Measurements from ENCODE around the gene TNFAIP2.
"Not testable (repeated sequence)": the region's sequence is repeated elsewhere in the genome, so short reads cannot be mapped to it uniquely, and the experiment has no call there.

Gene TNFAIP2

DNA sequence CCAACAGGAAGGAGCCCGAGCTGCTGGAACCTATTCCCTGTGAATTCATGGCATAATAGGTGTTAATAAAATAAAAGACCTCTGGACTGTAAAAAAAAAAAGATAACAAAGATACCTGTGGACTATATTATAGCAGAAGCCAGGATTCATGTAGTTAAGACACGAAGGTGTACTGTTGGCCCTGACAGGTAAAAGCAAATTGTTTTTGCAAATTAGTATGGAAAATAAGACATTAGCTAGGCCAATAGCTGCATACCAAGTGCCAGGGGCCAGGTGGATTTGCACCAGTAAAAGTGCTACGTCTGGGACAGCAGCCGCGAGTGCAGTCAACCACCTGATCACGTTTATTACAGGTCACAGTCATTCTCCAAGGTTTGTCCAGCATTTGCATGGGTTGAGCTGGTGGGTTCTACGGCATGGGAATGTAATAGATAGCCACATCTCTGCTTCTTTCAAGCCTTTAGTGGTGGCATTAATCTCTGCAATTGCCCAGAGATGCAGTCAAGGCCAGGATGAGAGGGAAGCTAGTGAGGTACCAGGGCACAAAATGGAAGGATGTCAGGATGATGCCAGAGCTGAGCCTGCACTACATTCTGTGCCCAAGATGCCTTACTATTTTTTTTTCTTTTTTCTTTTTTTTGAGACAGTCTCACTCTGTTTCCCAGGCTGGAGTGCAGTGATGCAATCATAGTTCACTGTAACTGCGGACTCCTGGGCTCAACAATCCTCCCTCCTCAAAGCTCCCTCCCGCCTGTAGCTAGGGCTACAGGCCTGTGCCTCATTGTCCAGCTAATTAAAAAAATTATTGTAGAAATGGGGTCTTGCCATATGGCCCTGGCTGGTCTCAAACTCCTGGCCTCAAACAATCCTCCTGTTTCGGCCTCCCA, 26.3 kb downstream of the TNFAIP2 start:
- no peak overlapping the region for H3K4me3 ChIP-seq (ENCODE audit: control insufficient read depth, low read depth, low read length)
- TF ChIP-seq, protein P1, sequence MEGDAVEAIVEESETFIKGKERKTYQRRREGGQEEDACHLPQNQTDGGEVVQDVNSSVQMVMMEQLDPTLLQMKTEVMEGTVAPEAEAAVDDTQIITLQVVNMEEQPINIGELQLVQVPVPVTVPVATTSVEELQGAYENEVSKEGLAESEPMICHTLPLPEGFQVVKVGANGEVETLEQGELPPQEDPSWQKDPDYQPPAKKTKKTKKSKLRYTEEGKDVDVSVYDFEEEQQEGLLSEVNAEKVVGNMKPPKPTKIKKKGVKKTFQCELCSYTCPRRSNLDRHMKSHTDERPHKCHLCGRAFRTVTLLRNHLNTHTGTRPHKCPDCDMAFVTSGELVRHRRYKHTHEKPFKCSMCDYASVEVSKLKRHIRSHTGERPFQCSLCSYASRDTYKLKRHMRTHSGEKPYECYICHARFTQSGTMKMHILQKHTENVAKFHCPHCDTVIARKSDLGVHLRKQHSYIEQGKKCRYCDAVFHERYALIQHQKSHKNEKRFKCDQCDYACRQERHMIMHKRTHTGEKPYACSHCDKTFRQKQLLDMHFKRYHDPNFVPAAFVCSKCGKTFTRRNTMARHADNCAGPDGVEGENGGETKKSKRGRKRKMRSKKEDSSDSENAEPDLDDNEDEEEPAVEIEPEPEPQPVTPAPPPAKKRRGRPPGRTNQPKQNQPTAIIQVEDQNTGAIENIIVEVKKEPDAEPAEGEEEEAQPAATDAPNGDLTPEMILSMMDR (IDR thresholded peaks at IDR 0.05; ENCODE audit: control insufficient read depth, insufficient read depth, low read depth, low read length, missing control alignments), result no peak
- no peak for DNase-seq (ENCODE audit: low read depth)

DNA sequence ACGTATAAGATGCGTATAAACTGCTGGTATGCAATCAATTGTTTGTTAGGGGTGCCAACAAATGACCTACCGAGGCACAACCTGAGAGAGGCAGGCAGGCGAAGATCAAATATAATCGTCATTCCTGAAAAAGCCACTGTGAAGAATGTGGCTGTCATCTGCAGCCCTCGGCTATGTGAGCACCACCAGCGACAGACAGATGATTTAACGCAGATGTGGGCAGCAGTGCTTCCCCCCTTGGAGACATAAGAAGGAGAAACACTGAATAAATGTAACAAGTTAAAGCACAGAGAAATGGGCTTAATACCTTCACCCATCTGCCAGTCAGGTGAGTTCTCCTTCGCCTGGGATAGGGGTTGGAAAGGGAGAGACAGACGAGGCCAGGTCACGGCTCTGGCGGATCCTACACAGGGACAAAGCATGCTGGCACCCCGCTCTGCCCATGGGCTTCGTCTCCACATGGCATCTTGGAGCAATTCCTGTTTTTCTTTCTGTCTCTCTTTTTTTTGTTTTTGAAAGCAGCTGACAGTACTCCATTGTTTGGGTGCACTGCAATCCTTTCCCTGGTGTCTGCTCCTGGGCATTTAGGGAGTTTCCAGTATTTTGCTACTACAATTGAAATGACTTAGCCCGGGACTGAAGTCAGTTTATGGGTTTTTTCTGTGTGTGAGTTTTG, 28.1 kb downstream of the TNFAIP2 start:
- DNase-seq (ENCODE audit: low read depth), result no peak
- TF ChIP-seq, protein P1 (IDR thresholded peaks at IDR 0.05; ENCODE audit: control insufficient read depth, insufficient read depth, low read depth, low read length, missing control alignments), result no peak
- no peak overlapping the region for H3K4me3 ChIP-seq (ENCODE audit: control insufficient read depth, low read depth, low read length)

DNA sequence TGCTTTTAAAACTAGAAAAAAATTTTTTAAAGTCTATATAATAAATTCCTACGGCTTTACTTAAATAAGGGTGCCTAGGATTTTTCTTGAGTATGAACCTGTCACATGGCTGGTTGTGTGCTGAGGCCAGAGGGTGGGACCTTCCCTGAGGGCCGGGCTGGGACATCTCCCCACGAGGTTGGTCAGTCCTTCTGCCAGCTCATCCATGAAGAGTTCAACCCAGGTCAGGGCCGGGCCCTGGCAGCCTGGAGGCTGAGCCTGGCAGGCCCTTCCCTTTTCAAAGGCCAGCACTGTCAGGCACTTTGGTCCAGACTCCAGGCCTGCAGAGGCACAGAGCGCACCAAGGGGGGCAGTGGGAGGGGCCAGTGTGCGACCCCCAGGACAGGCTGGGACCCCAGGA, 31.7 kb downstream of the TNFAIP2 start:
- TF ChIP-seq, protein P1 (IDR thresholded peaks at IDR 0.05; ENCODE audit: control insufficient read depth, insufficient read depth, low read depth, low read length, missing control alignments), result no peak
- H3K4me3 ChIP-seq (ENCODE audit: control insufficient read depth, low read depth, low read length), result no peak overlapping the region
- no peak for DNase-seq (ENCODE audit: low read depth)

DNA sequence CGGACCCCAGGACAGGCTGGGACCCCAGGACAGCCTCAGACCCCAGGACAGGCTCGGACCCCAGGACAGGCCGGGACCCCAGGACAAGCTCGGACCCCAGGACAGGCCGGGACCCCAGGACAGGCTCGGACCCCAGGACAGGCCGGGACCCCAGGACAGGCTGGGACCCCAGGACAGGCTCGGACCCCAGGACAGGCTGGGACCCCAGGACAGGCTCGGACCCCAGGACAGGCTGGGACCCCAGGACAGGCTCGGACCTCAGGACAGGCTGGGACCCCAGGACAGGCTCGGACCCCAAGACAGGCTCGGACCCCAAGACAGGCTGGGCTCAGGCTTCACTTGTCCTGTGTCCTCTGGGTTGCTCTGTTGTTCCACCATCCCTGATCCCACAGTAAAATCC, 32.2 kb downstream of the TNFAIP2 start:
- not testable (repeated sequence) for H3K4me3 ChIP-seq (ENCODE audit: control insufficient read depth, low read depth, low read length); DNase-seq (ENCODE audit: low read depth)

DNA sequence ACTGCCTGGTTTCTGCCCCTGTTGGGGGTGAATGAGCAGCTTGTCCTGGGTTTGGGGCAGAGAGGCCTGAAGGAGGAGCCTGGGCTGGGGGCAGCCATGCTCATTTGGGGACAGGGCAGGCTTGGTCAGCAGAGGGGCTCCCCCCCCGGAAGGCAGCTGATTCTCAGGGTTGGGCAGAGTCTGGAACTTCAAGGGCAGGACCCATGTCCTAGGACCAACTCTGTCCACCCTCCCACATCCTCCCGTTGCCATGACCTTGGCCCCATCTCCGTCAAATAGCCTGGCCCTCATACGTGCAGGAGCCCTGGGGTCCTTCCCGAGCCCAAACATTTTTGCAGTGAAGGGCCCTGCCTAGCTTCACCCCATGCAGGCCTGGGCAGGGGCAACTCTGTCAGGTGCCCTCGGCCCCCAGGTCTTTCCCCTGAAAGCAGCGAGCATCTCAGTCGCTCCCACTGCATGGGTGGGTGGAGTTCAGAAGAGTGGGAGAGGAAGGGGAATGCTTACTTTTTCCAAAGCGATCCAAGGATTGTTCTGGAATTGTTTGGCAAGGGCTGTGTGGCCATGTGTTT, 32.6 kb downstream of the TNFAIP2 start:
- H3K4me3 ChIP-seq (ENCODE audit: control insufficient read depth, low read depth, low read length), result no peak overlapping the region
- TF ChIP-seq, protein P1 (IDR thresholded peaks at IDR 0.05; ENCODE audit: control insufficient read depth, insufficient read depth, low read depth, low read length, missing control alignments), result no peak
- DNase-seq (ENCODE audit: low read depth), result no peak

DNA sequence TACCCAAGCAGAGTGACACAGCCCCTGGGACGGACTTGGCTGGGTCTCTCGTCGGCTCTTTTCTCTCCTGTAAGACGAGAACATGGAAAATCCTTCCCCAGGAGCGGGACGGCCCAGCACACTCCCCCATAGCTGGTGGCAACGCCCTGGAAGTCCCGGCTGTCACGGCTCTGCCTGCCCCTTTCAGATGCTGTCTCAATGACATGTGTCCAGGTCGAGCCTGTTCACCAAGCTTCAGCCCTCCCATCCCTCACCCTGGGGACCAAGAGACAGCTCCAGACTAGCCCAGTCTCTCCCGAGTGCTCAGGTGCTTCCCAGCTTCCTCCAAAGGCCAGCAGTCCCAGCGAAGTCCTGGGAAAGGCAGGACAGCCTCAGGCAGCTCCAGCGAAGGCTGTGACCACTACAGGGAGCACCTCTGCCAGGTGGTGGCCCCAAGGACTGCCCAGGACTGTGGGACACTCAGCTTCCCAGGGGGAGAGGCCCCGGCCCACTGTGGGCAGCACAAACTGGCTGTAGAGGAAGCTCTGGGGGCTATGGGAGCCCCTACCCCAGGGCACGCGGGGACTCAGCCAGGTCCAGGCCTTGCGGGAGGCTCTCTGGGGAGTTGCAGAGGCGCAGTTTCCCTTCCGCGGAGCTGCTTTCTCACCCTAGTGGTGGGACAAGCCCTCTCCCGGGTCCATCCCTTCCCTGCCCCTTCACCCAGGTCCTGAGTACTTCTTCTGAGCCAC, 33.6 kb downstream of the TNFAIP2 start:
- DNase-seq (ENCODE audit: low read depth), result no peak
- no peak overlapping the region for H3K4me3 ChIP-seq (ENCODE audit: control insufficient read depth, low read depth, low read length)
- TF ChIP-seq, protein P1 (IDR thresholded peaks at IDR 0.05; ENCODE audit: control insufficient read depth, insufficient read depth, low read depth, low read length, missing control alignments), result no peak
